HEK293 (cell line): ENCODE results near the gene CTTN.

Experiments used
- CTCF ChIA-PET: fragments of 350-600 bp; formaldehyde crosslinking; extraction: SDS; loops from one replicate; lab custom pipeline; 2021; ENCODE audit warnings: antibody characterized with exemption; lab: Yijun Ruan, JAX
- POLR2A ChIA-PET: fragments of 300-600 bp; formaldehyde crosslinking; extraction: SDS; loops from one replicate; lab custom pipeline; 2020; ENCODE audit warnings: antibody characterized with exemption, inconsistent platforms; lab: Yijun Ruan, JAX
- H3K27ac ChIP-seq: fragments of 200-500 bp; sonication (Bioruptor generic); 2 replicates; pipeline ENCODE4 v1.5.1; 2014; ENCODE audit warnings: low read depth, low read length, control low read depth, inconsistent platforms; ENCODE audit errors: extremely low read depth
- H3K36me3 ChIP-seq, 2 experiments: fragments of 200-500 bp in 1 of 2; sonication (Bioruptor generic) in 1 of 2; 1 replicate in 1 of 2; 2 replicates in 1 of 2; pipeline ENCODE4 v1.5.1; 2014 to 2017; ENCODE audit warnings: inconsistent platforms in 2 of 2, low read length in 2 of 2; ENCODE audit not compliant: control insufficient read depth in 2 of 2, insufficient read depth in 1 of 2
- H3K4me1 ChIP-seq: fragments of 200-500 bp; sonication (Bioruptor generic); 2 replicates; pipeline ENCODE4 v1.5.1; 2014; ENCODE audit warnings: mild to moderate bottlenecking, low read length, inconsistent platforms; ENCODE audit not compliant: control insufficient read depth, insufficient read depth
- H3K4me3 ChIP-seq: 2 replicates; pipeline ENCODE4 v1.5.1; 2011; ENCODE audit warnings: low read depth, mild to moderate bottlenecking, control low read depth, low read length, moderate library complexity
- H3K9me3 ChIP-seq: fragments of 200-500 bp; sonication (Bioruptor generic); 2 replicates; pipeline ENCODE4 v1.5.1; 2014; ENCODE audit warnings: low read depth, low read length, inconsistent platforms; ENCODE audit not compliant: control insufficient read depth, insufficient read depth
- HOXA7 ChIP-seq: sonication (generic); formaldehyde crosslinking; IDR thresholded peaks from 2 replicates; pipeline ENCODE4 v1.8.1; 2022; ENCODE audit warnings: missing genetic modification reagents, borderline replicate concordance
- REPIN1 ChIP-seq: fragments of 450-650 bp; formaldehyde crosslinking; IDR thresholded peaks from 2 replicates; pipeline ENCODE4 v1.5.1; 2017; ENCODE audit warnings: missing biosample characterization, missing genetic modification characterization, low read depth
- ZBTB8A ChIP-seq: fragments of 450-650 bp; formaldehyde crosslinking; IDR thresholded peaks from 2 replicates; pipeline ENCODE4 v1.5.1; 2016; ENCODE audit warnings: missing biosample characterization, missing genetic modification characterization
- ZNF140 ChIP-seq: fragments of 450-650 bp; formaldehyde crosslinking; IDR thresholded peaks from 2 replicates; pipeline ENCODE4 v1.5.1; 2016; ENCODE audit warnings: missing biosample characterization, missing genetic modification characterization
- ZNF16 ChIP-seq: fragments of 450-650 bp; formaldehyde crosslinking; IDR thresholded peaks from 2 replicates; pipeline ENCODE4 v1.5.1; 2016; ENCODE audit warnings: low read depth, missing biosample characterization, missing genetic modification characterization
- ZNF23 ChIP-seq: fragments of 450-650 bp; formaldehyde crosslinking; IDR thresholded peaks from 2 replicates; pipeline ENCODE4 v1.5.1; 2016; ENCODE audit warnings: missing biosample characterization, missing genetic modification characterization, borderline replicate concordance
- ZNF37A ChIP-seq: fragments of 450-650 bp; IDR thresholded peaks from 2 replicates; pipeline ENCODE4 v1.5.1; 2018; ENCODE audit warnings: missing biosample characterization, missing genetic modification characterization
- ZNF391 ChIP-seq: fragments of 450-650 bp; formaldehyde crosslinking; IDR thresholded peaks from 2 replicates; pipeline ENCODE4 v1.5.1; 2016; ENCODE audit warnings: low read depth, missing biosample characterization, missing genetic modification characterization, borderline replicate concordance
- ZNF433 ChIP-seq: fragments of 450-650 bp; formaldehyde crosslinking; IDR thresholded peaks from 2 replicates; pipeline ENCODE4 v1.5.1; 2016; ENCODE audit warnings: missing biosample characterization, missing genetic modification characterization, low read depth
- ZNF555 ChIP-seq: fragments of 450-650 bp; formaldehyde crosslinking; conservative IDR thresholded peaks from 2 replicates; pipeline ENCODE4 v1.5.1; 2017; ENCODE audit warnings: missing biosample characterization, mild to moderate bottlenecking, missing genetic modification characterization, inconsistent platforms
- ZNF664 ChIP-seq: fragments of 450-650 bp; formaldehyde crosslinking; IDR thresholded peaks from 2 replicates; pipeline ENCODE4 v1.5.1; 2016; ENCODE audit warnings: missing biosample characterization, missing genetic modification characterization
- ZNF777 ChIP-seq: fragments of 450-650 bp; formaldehyde crosslinking; IDR thresholded peaks from 2 replicates; pipeline ENCODE4 v1.5.1; 2017; ENCODE audit warnings: missing biosample characterization, missing genetic modification characterization, borderline replicate concordance
- ZSCAN16 ChIP-seq: fragments of 450-650 bp; formaldehyde crosslinking; IDR thresholded peaks from 2 replicates; pipeline ENCODE4 v1.5.1; 2016; ENCODE audit warnings: missing biosample characterization, missing genetic modification characterization
- ZSCAN23 ChIP-seq: fragments of 450-650 bp; formaldehyde crosslinking; IDR thresholded peaks from 2 replicates; pipeline ENCODE4 v1.5.1; 2016; ENCODE audit warnings: missing biosample characterization, missing genetic modification characterization
- TF ChIP-seq, protein P1 (sequence below): fragments of 450-650 bp; formaldehyde crosslinking; IDR thresholded peaks from 2 replicates; pipeline ENCODE4 v1.5.1; 2016; ENCODE audit warnings: missing biosample characterization, missing genetic modification characterization, low read depth
- TF ChIP-seq, protein P2 (sequence below): fragments of 450-650 bp; formaldehyde crosslinking; IDR thresholded peaks from 2 replicates; pipeline ENCODE4 v1.5.1; 2016; ENCODE audit warnings: missing biosample characterization, missing genetic modification characterization
- TF ChIP-seq, protein P3 (sequence below): fragments of 450-650 bp; formaldehyde crosslinking; IDR thresholded peaks from 2 replicates; pipeline ENCODE4 v1.5.1; 2016; ENCODE audit warnings: missing biosample characterization, missing genetic modification characterization
- TF ChIP-seq, protein P4 (sequence below): fragments of 450-650 bp; formaldehyde crosslinking; IDR thresholded peaks from 2 replicates; pipeline ENCODE4 v1.5.1; 2016; ENCODE audit warnings: missing biosample characterization, missing genetic modification characterization

The CTTN gene

DNA sequence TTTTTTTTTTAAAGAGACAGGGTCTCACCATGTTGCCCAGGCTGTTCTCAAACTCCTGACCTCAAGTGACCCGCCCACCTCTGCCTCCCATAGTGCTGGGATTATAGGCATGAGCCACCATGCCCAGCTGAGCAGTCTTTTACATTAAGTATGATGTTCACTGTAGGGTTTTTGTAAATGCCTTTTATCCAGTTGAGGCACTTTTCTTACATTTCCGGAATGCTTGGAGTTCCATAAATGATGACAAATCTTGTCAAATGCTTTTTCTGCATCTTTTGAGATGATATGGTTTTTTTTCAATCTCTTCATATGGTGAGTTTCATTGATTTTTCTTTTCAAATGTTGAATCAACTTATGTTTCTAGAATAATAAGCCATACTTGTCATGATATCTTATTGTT is 29.4 kb upstream of the CTTN start:
- TF ChIP-seq, protein P1, sequence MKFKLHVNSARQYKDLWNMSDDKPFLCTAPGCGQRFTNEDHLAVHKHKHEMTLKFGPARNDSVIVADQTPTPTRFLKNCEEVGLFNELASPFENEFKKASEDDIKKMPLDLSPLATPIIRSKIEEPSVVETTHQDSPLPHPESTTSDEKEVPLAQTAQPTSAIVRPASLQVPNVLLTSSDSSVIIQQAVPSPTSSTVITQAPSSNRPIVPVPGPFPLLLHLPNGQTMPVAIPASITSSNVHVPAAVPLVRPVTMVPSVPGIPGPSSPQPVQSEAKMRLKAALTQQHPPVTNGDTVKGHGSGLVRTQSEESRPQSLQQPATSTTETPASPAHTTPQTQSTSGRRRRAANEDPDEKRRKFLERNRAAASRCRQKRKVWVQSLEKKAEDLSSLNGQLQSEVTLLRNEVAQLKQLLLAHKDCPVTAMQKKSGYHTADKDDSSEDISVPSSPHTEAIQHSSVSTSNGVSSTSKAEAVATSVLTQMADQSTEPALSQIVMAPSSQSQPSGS (tag by site-specific recombination), result no peak
- TF ChIP-seq, protein P2, sequence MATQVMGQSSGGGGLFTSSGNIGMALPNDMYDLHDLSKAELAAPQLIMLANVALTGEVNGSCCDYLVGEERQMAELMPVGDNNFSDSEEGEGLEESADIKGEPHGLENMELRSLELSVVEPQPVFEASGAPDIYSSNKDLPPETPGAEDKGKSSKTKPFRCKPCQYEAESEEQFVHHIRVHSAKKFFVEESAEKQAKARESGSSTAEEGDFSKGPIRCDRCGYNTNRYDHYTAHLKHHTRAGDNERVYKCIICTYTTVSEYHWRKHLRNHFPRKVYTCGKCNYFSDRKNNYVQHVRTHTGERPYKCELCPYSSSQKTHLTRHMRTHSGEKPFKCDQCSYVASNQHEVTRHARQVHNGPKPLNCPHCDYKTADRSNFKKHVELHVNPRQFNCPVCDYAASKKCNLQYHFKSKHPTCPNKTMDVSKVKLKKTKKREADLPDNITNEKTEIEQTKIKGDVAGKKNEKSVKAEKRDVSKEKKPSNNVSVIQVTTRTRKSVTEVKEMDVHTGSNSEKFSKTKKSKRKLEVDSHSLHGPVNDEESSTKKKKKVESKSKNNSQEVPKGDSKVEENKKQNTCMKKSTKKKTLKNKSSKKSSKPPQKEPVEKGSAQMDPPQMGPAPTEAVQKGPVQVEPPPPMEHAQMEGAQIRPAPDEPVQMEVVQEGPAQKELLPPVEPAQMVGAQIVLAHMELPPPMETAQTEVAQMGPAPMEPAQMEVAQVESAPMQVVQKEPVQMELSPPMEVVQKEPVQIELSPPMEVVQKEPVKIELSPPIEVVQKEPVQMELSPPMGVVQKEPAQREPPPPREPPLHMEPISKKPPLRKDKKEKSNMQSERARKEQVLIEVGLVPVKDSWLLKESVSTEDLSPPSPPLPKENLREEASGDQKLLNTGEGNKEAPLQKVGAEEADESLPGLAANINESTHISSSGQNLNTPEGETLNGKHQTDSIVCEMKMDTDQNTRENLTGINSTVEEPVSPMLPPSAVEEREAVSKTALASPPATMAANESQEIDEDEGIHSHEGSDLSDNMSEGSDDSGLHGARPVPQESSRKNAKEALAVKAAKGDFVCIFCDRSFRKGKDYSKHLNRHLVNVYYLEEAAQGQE (tag by site-specific recombination), result no peak
- no peak for TF ChIP-seq ZNF777 (tag by site-specific recombination)
- no peak for TF ChIP-seq ZNF555
- TF ChIP-seq ZNF391, result no peak
- no peak for TF ChIP-seq ZSCAN16
- TF ChIP-seq ZSCAN23 (tag by site-specific recombination), result no peak
- no peak for TF ChIP-seq ZNF664 (tag by site-specific recombination)
- TF ChIP-seq, protein P3, sequence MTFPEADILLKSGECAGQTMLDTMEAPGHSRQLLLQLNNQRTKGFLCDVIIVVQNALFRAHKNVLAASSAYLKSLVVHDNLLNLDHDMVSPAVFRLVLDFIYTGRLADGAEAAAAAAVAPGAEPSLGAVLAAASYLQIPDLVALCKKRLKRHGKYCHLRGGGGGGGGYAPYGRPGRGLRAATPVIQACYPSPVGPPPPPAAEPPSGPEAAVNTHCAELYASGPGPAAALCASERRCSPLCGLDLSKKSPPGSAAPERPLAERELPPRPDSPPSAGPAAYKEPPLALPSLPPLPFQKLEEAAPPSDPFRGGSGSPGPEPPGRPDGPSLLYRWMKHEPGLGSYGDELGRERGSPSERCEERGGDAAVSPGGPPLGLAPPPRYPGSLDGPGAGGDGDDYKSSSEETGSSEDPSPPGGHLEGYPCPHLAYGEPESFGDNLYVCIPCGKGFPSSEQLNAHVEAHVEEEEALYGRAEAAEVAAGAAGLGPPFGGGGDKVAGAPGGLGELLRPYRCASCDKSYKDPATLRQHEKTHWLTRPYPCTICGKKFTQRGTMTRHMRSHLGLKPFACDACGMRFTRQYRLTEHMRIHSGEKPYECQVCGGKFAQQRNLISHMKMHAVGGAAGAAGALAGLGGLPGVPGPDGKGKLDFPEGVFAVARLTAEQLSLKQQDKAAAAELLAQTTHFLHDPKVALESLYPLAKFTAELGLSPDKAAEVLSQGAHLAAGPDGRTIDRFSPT (tag by site-specific recombination), result no peak
- TF ChIP-seq, protein P4, sequence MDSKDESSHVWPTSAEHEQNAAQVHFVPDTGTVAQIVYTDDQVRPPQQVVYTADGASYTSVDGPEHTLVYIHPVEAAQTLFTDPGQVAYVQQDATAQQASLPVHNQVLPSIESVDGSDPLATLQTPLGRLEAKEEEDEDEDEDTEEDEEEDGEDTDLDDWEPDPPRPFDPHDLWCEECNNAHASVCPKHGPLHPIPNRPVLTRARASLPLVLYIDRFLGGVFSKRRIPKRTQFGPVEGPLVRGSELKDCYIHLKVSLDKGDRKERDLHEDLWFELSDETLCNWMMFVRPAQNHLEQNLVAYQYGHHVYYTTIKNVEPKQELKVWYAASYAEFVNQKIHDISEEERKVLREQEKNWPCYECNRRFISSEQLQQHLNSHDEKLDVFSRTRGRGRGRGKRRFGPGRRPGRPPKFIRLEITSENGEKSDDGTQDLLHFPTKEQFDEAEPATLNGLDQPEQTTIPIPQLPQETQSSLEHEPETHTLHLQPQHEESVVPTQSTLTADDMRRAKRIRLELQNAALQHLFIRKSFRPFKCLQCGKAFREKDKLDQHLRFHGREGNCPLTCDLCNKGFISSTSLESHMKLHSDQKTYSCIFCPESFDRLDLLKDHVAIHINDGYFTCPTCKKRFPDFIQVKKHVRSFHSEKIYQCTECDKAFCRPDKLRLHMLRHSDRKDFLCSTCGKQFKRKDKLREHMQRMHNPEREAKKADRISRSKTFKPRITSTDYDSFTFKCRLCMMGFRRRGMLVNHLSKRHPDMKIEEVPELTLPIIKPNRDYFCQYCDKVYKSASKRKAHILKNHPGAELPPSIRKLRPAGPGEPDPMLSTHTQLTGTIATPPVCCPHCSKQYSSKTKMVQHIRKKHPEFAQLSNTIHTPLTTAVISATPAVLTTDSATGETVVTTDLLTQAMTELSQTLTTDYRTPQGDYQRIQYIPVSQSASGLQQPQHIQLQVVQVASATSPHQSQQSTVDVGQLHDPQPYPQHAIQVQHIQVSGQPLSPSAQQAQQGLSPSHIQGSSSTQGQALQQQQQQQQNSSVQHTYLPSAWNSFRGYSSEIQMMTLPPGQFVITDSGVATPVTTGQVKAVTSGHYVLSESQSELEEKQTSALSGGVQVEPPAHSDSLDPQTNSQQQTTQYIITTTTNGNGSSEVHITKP (tag by site-specific recombination), result no peak
- no peak for TF ChIP-seq ZBTB8A (tag by site-specific recombination)
- TF ChIP-seq REPIN1, result no peak
- no peak for TF ChIP-seq HOXA7 (CRISPR knock-in tag)
- no peak overlapping the region for H3K4me3 ChIP-seq
- H3K9me3 ChIP-seq, result no peaks in the 10 kb centered on the region
- H3K4me1 ChIP-seq, result no peaks in the 10 kb centered on the region
- CTCF ChIA-PET, result no interaction called here
- POLR2A ChIA-PET, result no interaction called here
- no peak overlapping the region for H3K27ac ChIP-seq
- H3K36me3 ChIP-seq, result peaks cover 9 to 57% of the 10 kb centered on the region in 2 experiments

DNA sequence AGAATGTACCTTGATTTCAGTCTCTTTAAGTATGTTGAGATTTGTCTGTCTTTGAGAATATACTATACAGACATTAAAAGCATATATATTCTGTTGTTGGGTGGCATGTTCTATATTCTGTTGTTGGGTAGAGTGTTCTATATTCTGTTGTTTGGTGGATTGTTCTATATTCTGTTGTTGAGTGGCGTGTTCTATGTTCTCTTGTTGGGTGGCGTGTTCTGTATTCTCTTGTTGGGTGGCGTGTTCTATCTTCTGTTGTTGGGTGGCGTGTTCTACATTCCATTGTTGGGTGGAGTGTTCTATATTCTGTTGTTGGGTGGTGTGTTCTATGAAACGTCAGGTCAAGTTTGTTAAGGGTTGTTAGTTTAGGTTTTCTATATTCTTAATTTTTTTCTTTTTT is 27.1 kb upstream of the CTTN start:
- CTCF ChIA-PET, result no interaction called here
- Histone ChIP-seq H3K36me3 (peaks cover 19 to 59% of the 10 kb centered on the region in 2 experiments), H3K27ac (no peak overlapping the region), H3K4me3 (no peak overlapping the region), H3K4me1 (no peaks in the 10 kb centered on the region), H3K9me3 (no peaks in the 10 kb centered on the region)
- TF ChIP-seq ZNF140 (tag by site-specific recombination) (no peak), ZSCAN16 (no peak), ZNF37A (tag by site-specific recombination) (no peak), ZNF433 (tag by site-specific recombination) (no peak), ZNF16 (tag by site-specific recombination) (no peak), ZNF23 (tag by site-specific recombination) (no peak)
- POLR2A ChIA-PET, result no interaction called here
